Right lobe of liver (tissue), 4 donors: Measurements from ENCODE around the gene FCGR3B.
"Not testable (repeated sequence)": the region's sequence is repeated elsewhere in the genome, so short reads cannot be mapped to it uniquely, and the experiment has no call there.

ENCODE experiments used
- CTCF ChIP-seq, 4 donors: fragments of 200-600 bp in 3 of 4; fragments of 450-650 bp in 1 of 4; IDR thresholded peaks; one replicate each; pipeline versions ENCODE4 v1.5.1 to v1.8.0; 2016 to 2022; ENCODE audit warnings: antibody characterized with exemption in 4 of 4, mild to moderate bottlenecking in 2 of 4
- POLR2A ChIP-seq: fragments of 450-650 bp; IDR thresholded peaks from one replicate; pipeline ENCODE4 v1.6.1; 2017; ENCODE audit warnings: antibody characterized with exemption, mild to moderate bottlenecking
- donor health status: DM: no; HTN: no; CAD: no.
- donor health status: DM: no; HTN: no; CAD: no.
- donor health status: DM: no; HTN: yes; CAD: no.

DNA sequence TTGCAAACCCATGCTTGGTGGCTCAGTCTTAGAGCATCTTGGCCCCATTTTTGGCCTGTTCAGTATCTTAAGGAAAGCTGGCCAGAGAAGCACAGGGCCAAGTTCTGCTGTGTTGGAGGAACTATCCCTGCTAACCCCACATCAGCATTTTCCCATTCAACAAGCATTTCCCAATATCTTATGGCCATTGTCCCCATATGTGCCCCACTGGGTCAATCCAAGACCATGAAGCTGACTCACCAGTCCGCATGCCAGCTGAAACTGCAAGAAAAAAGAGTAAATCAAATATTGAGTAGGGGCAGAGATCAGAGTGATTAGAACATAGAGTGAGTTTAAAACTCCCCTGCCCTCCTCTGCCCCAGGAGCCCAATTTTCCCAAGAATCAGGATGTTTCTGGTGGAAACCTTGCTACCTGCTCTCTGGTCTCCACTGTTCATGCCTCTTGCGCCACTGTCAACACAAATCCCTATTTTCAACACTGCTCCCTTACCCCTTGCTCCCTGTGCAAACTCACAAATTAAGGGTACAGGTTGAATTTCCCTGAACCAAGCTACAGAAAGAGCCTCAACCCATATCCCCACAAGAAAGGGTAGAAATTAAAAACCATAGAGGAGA is 741 bp downstream of the FCGR3B start:
- not testable (repeated sequence) for TF ChIP-seq CTCF (IDR thresholded peaks at IDR 0.05); POLR2A
